ENCODE measurements around the gene AQP6. TPM values are rescaled to one million over a fixed set of nuclear protein-coding genes. Genes with fewer than 3 reads are reported as not detected.

AQP6 gene
- total RNA-seq, 2 donors from 2014 or later: 0.20 TPM; not detected in 1

DNA sequence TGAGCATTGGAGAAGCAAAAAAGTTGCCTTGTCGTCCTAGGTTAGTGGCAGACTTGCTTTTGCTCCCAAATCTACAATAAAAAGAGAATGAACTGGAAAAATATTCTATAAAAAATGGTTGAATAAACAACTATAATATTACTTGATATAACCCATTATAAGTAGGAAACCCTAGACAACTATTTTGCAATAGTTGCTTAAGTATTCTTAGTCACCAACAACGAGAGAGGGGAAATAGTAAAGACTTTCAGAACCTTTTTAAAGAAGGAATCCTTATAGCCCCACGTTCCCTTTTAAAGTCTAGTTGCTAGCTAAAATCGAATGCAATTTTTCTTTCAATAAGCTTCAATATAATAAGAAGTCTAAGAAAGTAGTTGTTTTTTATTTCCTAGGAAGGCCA is 17.5 kb downstream of the AQP6 start:
- Histone ChIP-seq H3K4me1 (ENCODE audit: control insufficient read depth, insufficient read depth, low read length) (peaks cover 12% of the 10 kb centered on the region), H3K9ac (ENCODE audit: extremely low read depth, low read length, poor library complexity, severe bottlenecking) (no peak overlapping the region), H3K27ac (ENCODE audit: low read depth, low read length) (no peak overlapping the region), H3K4me3 (ENCODE audit: low read length) (no peak overlapping the region), H3K27me3 (ENCODE audit: control insufficient read depth, insufficient read depth, low read length, poor library complexity, severe bottlenecking) (peaks cover 7% of the 10 kb centered on the region), H3K9me3 (ENCODE audit: control insufficient read depth, low read length) (no peaks in the 10 kb centered on the region), H3K36me3 (ENCODE audit: control insufficient read depth, insufficient read depth, low read length) (peaks cover 65% of the 10 kb centered on the region)
- no peak for DNase-seq
- Mint-ChIP-seq H3K36me3 (ENCODE audit: low read depth) (peaks cover 34% of the 10 kb centered on the region), H3K4me3 (no peak overlapping the region), H3K9me3 (no peaks in the 10 kb centered on the region), H3K27me3 (ENCODE audit: insufficient read depth) (no peaks in the 10 kb centered on the region), H3K27ac (peak overlapping the region; percentile 41), H3K4me1 (peaks cover 51% of the 10 kb centered on the region)
- TF ChIP-seq, protein P1, sequence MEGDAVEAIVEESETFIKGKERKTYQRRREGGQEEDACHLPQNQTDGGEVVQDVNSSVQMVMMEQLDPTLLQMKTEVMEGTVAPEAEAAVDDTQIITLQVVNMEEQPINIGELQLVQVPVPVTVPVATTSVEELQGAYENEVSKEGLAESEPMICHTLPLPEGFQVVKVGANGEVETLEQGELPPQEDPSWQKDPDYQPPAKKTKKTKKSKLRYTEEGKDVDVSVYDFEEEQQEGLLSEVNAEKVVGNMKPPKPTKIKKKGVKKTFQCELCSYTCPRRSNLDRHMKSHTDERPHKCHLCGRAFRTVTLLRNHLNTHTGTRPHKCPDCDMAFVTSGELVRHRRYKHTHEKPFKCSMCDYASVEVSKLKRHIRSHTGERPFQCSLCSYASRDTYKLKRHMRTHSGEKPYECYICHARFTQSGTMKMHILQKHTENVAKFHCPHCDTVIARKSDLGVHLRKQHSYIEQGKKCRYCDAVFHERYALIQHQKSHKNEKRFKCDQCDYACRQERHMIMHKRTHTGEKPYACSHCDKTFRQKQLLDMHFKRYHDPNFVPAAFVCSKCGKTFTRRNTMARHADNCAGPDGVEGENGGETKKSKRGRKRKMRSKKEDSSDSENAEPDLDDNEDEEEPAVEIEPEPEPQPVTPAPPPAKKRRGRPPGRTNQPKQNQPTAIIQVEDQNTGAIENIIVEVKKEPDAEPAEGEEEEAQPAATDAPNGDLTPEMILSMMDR (conservative IDR thresholded peaks at IDR 0.05): no peak
- WGBS, 2 experiments (ENCODE audit: insufficient coverage in 1 of 2, insufficient read length in 1 of 2): 94 to 100% methylated on average over 3 to 4 of the region's 4 CpGs

- H3K4me1 Mint-ChIP-seq: no peaks in the 10 kb centered on the region
- peaks cover 56% of the 10 kb centered on the region for H3K36me3 Mint-ChIP-seq (ENCODE audit: low read depth)
- Histone ChIP-seq H3K9ac (ENCODE audit: extremely low read depth, low read length, poor library complexity, severe bottlenecking) (no peak overlapping the region), H3K27ac (ENCODE audit: low read depth, low read length) (no peak overlapping the region), H3K9me3 (ENCODE audit: control insufficient read depth, low read length) (no peaks in the 10 kb centered on the region), H3K4me1 (ENCODE audit: control insufficient read depth, insufficient read depth, low read length) (no peaks in the 10 kb centered on the region), H3K27me3 (ENCODE audit: control insufficient read depth, insufficient read depth, low read length, poor library complexity, severe bottlenecking) (no peaks in the 10 kb centered on the region), H3K4me3 (ENCODE audit: low read length) (no peak overlapping the region), H3K36me3 (ENCODE audit: control insufficient read depth, insufficient read depth, low read length) (peaks cover 85% of the 10 kb centered on the region)
- H3K4me3 Mint-ChIP-seq: no peak overlapping the region
- DNase-seq: peak; percentile 59
- 96% methylated on average over 2 of the region's 2 CpGs; no CpG with 5 or more reads in 1 of the 2 experiments for WGBS, 2 experiments (ENCODE audit: insufficient coverage in 1 of 2, insufficient read length in 1 of 2)
- H3K9me3 Mint-ChIP-seq: no peaks in the 10 kb centered on the region
- TF ChIP-seq, protein P1 (conservative IDR thresholded peaks at IDR 0.05): peak; percentile 51
- H3K27ac Mint-ChIP-seq: no peak overlapping the region
- no peaks in the 10 kb centered on the region for H3K27me3 Mint-ChIP-seq (ENCODE audit: insufficient read depth)
Observed at GRCh38 chr12:49998453-49998852, 25.7 kb downstream of the AQP6 start.

DNA sequence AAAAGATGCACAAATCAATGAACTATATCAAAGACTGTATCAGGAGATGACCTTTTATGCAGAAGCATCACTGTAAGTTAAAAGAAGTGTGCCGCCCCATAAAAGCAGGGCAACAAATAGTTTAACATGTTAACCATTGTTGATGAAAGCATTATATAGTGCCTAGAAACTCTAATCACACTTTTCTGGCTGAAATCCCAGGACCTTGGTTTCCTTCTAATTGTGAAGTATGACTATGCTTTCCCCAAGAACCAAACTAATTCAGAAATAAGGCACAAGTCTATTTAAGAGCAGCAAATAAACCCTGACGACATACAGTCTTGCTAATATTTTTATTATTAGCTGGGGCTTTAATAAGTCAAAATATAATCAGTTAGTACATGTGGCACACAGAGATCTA is 30.8 kb downstream of the AQP6 start:
- TF ChIP-seq, protein P1 (conservative IDR thresholded peaks at IDR 0.05): no peak
- no peak overlapping the region for H3K4me3 Mint-ChIP-seq
- WGBS, 2 experiments (ENCODE audit: insufficient coverage in 1 of 2, insufficient read length in 1 of 2): 93% methylated on average over 2 of the region's 2 CpGs; no CpG with 5 or more reads in 1 of the 2 experiments
- Histone ChIP-seq H3K36me3 (ENCODE audit: control insufficient read depth, insufficient read depth, low read length) (peaks cover 77% of the 10 kb centered on the region), H3K4me3 (ENCODE audit: low read length) (no peak overlapping the region), H3K9me3 (ENCODE audit: control insufficient read depth, low read length) (no peaks in the 10 kb centered on the region), H3K27ac (ENCODE audit: low read depth, low read length) (no peak overlapping the region), H3K9ac (ENCODE audit: extremely low read depth, low read length, poor library complexity, severe bottlenecking) (no peak overlapping the region), H3K4me1 (ENCODE audit: control insufficient read depth, insufficient read depth, low read length) (no peaks in the 10 kb centered on the region), H3K27me3 (ENCODE audit: control insufficient read depth, insufficient read depth, low read length, poor library complexity, severe bottlenecking) (no peaks in the 10 kb centered on the region)
- H3K9me3 Mint-ChIP-seq: no peaks in the 10 kb centered on the region
- peaks cover 46% of the 10 kb centered on the region for H3K36me3 Mint-ChIP-seq (ENCODE audit: low read depth)
- peaks cover 4% of the 10 kb centered on the region for H3K4me1 Mint-ChIP-seq
- no peak for DNase-seq
- H3K27ac Mint-ChIP-seq: no peak overlapping the region
- no peaks in the 10 kb centered on the region for H3K27me3 Mint-ChIP-seq (ENCODE audit: insufficient read depth)

All from endodermal cell (in vitro differentiated cells).